ENCODE results near the gene STK17B.

Gene STK17B

DNA sequence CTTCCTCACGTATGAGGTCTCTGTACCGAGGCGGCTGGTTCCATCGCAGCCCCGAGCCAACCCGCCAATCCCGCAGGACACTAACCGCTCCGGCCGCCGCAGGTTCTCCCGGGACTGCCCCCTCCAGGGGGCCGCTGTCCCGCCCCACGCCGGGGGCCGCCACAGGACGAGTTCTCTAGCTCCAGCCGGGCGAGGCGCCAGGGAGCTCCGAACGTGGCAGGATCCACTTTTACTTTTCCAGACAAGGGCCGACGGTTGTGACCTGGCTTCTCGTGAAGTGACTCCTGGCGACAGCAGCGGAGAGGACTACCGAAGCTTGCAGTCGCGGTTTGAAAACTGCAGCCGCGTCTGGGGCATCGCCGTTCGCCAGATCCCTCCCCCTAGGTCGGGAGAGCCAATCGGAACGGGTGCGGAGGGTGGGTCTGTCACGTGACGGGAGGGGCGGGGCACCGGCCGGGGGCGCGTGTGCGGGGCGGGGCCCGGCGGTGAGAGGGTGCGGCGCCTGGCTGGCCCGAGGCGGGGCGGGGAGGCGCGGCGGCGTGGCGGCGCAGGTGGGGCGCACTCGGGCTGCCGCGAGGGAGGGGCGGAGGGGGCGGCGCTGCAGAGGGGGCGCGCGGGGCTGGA lies at the start of gene STK17B:
Gene STK17B, minus strand, starts transcription at position 331 of the 624 bp plus-strand sequence. CDS start 8,195 bp downstream, outside the sequence.
- peak within 1 kb of the TSS; percentile 96 for H3K27ac ChIP-seq
- no peak for TF ChIP-seq Cebpa-rat (IDR thresholded peaks at IDR 0.05)
- H3K4me1 ChIP-seq = peaks cover 46% of the 10 kb centered on the region

DNA sequence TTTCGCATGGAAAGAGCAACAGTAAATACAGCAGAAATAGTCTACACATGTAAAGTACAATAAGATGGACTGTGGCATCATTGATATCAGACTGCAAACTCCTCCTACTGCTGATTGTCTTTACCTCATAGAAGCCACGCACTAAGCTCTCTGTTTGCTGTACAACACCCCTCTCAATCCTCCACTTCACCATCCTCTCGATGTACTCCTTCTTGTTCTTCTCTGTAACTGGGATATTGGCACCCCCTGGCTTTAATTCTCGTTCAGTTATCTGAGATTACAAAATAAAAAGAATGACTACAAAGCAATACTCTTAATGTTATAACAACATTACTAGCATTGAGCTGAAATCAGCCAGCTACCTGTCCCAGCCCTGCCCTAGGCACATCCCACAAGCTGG lies 49.3 kb upstream of the STK17B start:
- Histone ChIP-seq H3K27ac (no peak overlapping the region), H3K36me3 (no peaks in the 10 kb centered on the region), H3K4me1 (peaks cover 24% of the 10 kb centered on the region), H3K9me3 (peaks cover 13% of the 10 kb centered on the region), H3K4me3 (no peak overlapping the region), H4K20me1 (no peaks in the 10 kb centered on the region), H3K4me2 (no peak overlapping the region), H3K9ac (no peak overlapping the region), H3K27me3 (no peaks in the 10 kb centered on the region)
- no peak for TF ChIP-seq Cebpa-rat (IDR thresholded peaks at IDR 0.05)

More for the DNA sequence above, at the start of gene STK17B:
- peak within 1 kb of the TSS; percentile 97 for H3K9ac ChIP-seq
- H3K36me3 ChIP-seq = no peaks in the 10 kb centered on the region
- H4K20me1 ChIP-seq = peaks cover 46% of the 10 kb centered on the region
- H3K27me3 ChIP-seq = no peaks in the 10 kb centered on the region
- H3K4me2 ChIP-seq = peak within 1 kb of the TSS; percentile 95
- peak within 1 kb of the TSS; percentile 98 for H3K4me3 ChIP-seq
- H3K9me3 ChIP-seq = no peaks in the 10 kb centered on the region

DNA sequence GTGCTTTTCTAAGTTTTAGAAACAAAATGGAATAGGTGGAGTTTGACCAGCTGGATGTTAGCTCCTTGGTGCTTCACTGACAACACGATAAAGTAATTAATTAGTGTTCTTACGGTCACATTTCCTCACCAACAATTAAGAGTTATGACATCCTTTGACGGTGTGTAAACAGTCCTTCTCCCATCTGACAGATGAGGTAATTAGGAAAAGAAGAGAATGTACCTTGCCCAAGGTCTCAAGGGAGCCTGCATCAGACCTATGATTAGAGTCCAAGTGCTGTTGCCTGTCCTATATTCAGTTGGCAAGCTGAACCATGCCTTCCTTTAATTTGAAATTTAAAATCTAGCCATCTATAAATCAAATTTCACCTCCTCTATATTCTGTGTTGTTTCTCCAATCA lies 48.3 kb upstream of the STK17B start:
- Histone ChIP-seq H3K4me3 (no peak overlapping the region), H3K4me1 (peaks cover 14% of the 10 kb centered on the region), H3K27ac (no peak overlapping the region), H3K9me3 (peaks cover 13% of the 10 kb centered on the region), H4K20me1 (no peaks in the 10 kb centered on the region), H3K9ac (no peak overlapping the region), H3K27me3 (no peaks in the 10 kb centered on the region), H3K36me3 (no peaks in the 10 kb centered on the region), H3K4me2 (peak overlapping the region; percentile 25)
- no peak for TF ChIP-seq Cebpa-rat (IDR thresholded peaks at IDR 0.05)

DNA sequence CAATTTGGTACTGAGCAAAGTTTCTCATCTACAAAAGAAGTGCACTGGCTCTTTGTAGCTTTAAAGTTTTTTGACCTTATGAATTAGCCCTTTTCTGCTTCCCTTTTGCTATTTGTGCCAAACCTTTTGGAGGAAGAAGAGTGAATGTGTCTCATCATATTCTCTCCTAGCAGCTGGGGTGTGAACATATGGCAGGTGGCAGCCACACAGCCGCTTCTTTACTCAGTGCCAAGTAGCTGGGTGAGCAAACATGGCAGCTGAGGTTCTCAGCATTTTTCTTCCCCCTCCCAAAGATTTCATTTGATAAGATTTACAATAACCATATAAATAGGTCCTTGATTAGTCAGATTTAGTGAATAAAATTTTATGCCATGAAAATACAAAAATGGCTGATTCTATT lies 46.7 kb upstream of the STK17B start:
- Histone ChIP-seq H3K4me1 (peaks cover 12% of the 10 kb centered on the region), H3K9ac (no peak overlapping the region), H3K27ac (no peak overlapping the region), H3K9me3 (peaks cover 13% of the 10 kb centered on the region), H3K27me3 (no peaks in the 10 kb centered on the region), H4K20me1 (no peaks in the 10 kb centered on the region), H3K4me2 (no peak overlapping the region), H3K36me3 (no peaks in the 10 kb centered on the region), H3K4me3 (no peak overlapping the region)
- TF ChIP-seq Cebpa-rat (IDR thresholded peaks at IDR 0.05) = no peak

DNA sequence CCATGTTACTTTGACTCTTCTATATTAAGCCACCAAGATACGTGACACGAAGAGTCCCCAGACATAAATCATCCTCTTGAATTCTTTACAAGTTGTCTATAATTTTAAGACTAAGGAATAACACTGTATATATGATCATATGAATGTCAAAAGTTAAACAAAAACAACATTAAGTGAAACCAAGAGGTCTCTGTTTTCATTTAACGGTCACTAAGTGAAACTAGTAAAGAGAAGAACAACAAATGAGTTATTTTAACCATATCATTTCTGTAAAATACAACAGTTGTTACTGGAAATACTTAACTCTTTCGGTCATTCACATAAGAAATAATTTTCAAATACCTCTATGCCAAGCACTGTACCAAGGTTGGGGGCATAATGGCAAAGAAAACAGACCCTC lies 45.7 kb upstream of the STK17B start:
- Histone ChIP-seq H3K4me1 (peaks cover 15% of the 10 kb centered on the region), H3K9ac (no peak overlapping the region), H3K36me3 (no peaks in the 10 kb centered on the region), H3K27me3 (no peaks in the 10 kb centered on the region), H3K4me2 (no peak overlapping the region), H3K9me3 (peaks cover 9% of the 10 kb centered on the region), H3K4me3 (no peak overlapping the region), H4K20me1 (no peaks in the 10 kb centered on the region), H3K27ac (no peak overlapping the region)
- TF ChIP-seq Cebpa-rat (IDR thresholded peaks at IDR 0.05) = no peak

DNA sequence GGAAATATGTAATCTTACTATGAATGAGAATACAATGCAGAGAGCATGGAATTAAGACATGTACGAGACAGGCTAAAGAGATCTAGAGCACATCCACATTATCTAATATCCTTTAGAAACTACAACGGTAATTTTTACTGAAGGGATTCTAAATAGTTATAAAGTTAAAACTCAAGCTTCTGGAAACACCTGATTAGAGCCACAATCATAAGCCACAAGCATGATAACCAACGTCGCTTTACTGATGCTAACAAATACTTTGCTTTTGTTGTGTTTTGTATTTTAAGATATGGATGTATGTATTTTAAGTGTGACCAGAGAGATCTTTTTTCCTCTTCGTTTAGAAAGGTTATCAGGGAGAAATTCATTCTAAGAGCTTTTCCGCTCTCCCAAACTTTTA lies 44.0 kb upstream of the STK17B start:
- Histone ChIP-seq H3K36me3 (no peaks in the 10 kb centered on the region), H3K27me3 (no peaks in the 10 kb centered on the region), H3K9ac (no peak overlapping the region), H3K4me2 (no peak overlapping the region), H3K4me3 (no peak overlapping the region), H3K4me1 (peaks cover 30% of the 10 kb centered on the region), H4K20me1 (no peaks in the 10 kb centered on the region), H3K27ac (no peak overlapping the region), H3K9me3 (no peaks in the 10 kb centered on the region)
- TF ChIP-seq Cebpa-rat (IDR thresholded peaks at IDR 0.05) = no peak

DNA sequence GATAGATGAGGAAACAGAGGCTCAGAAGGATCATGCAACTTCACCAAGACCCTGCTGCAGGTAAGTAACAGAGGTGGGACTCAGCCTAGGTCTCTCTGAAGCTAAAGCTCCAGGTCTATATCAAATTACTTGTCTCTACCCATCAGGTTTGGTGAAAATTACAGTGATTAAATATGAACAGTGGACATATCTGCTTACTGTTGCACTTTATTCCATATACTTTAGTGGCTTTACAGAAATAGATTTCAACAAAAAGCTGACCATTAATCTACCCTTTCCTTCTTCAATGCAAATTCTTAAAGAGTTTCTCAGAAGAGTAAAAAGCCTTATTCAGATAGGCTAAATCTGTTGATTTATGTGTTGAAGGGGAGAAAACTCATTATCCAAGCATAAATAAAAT lies 42.8 kb upstream of the STK17B start:
- no peaks in the 10 kb centered on the region for H3K27me3 ChIP-seq
- H3K27ac ChIP-seq = no peak overlapping the region
- H4K20me1 ChIP-seq = no peaks in the 10 kb centered on the region
- no peaks in the 10 kb centered on the region for H3K9me3 ChIP-seq
- no peaks in the 10 kb centered on the region for H3K36me3 ChIP-seq
- no peak overlapping the region for H3K9ac ChIP-seq
- TF ChIP-seq Cebpa-rat (IDR thresholded peaks at IDR 0.05) = no peak
- H3K4me1 ChIP-seq = peaks cover 27% of the 10 kb centered on the region
- H3K4me3 ChIP-seq = no peak overlapping the region
- H3K4me2 ChIP-seq = no peak overlapping the region

DNA sequence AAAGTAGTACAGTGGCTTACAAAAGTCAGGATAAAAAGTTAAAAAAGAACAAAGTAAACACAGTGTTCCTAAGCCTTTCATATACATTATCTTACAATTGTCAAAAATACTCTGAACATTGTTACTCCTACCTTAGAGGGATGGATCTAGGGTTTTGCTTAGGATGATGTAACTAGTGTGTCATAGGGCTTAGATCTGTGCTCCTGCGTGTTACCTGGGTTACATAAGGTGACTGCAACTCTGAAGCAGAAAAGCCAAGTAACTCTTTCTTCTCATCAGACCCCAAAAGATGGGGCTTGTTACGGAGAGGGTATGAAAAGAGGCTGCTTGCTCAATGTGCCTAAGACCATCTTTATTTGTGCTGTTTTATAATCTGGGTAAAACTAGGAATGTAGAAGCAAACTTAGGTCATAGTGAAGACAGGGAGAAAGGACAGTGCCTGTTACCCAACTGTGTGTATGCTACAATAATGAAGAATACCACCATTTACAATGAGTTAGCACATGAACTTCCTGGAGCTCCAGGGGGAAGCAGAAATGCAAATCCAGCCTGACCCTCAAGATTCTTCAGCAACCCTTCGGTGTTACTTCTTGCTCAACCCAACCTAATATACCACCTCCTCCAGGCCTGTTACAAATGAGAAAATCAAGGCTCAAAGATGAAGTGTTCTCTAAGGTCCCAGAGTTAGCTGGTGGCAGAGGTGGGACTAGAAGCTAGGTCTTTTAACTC lies 42.0 kb upstream of the STK17B start:
- no peaks in the 10 kb centered on the region for H3K36me3 ChIP-seq
- H3K4me2 ChIP-seq = no peak overlapping the region
- H3K9me3 ChIP-seq = no peaks in the 10 kb centered on the region
- H3K4me1 ChIP-seq = peaks cover 33% of the 10 kb centered on the region
- H3K27ac ChIP-seq = no peak overlapping the region
- no peaks in the 10 kb centered on the region for H3K27me3 ChIP-seq
- no peaks in the 10 kb centered on the region for H4K20me1 ChIP-seq
- no peak overlapping the region for H3K9ac ChIP-seq
- no peak for TF ChIP-seq Cebpa-rat (IDR thresholded peaks at IDR 0.05)
- no peak overlapping the region for H3K4me3 ChIP-seq

DNA sequence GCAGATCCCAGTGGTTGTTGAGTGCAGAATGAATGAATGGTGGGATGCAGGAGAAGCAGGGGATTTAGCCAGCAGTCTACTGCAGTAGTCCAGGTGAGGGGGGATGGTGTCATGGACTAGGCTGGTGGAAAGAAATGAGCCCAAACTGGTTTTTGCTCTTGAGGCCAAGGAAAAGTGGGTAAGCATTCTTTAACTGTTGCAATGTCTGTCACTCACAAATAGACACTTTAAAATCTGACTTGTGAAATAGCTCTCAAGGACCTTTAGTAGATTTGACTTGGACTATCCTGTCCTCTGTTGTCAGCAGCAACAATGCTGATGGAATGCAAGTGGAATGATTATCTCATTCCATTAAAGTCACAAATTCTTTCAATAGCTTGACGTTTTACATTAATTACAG lies 37.5 kb upstream of the STK17B start:
- Histone ChIP-seq H3K27me3 (no peaks in the 10 kb centered on the region), H3K36me3 (no peaks in the 10 kb centered on the region), H3K9ac (no peak overlapping the region), H3K9me3 (no peaks in the 10 kb centered on the region), H3K4me2 (0 out of 2 replicates have a peak overlapping the region, but pooled peaks have one; percentile 1), H3K27ac (no peak overlapping the region), H3K4me1 (peaks cover 33% of the 10 kb centered on the region), H3K4me3 (no peak overlapping the region), H4K20me1 (no peaks in the 10 kb centered on the region)
- no peak for TF ChIP-seq Cebpa-rat (IDR thresholded peaks at IDR 0.05)

DNA sequence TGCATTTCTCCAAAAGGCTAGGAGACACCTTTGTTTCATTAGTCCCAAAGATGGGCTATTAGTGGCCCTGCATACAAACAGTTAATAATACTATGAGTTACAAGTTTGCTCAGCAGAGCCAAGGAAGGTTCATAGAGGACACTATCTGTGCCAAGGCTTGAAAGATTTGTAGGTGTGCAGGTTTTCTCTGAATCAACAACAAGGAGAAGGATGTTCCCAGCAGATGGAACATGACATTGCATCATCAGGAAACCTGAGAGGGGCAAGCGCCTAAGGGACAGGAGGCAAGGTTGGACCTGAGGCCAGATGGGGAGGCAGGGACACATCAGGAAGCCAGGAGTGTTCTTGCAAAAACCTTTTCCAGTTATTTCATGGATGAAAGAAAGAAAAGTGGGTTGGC lies 35.4 kb upstream of the STK17B start:
- no peak for TF ChIP-seq Cebpa-rat (IDR thresholded peaks at IDR 0.05)
- H3K27me3 ChIP-seq = no peaks in the 10 kb centered on the region
- H3K4me1 ChIP-seq = peaks cover 27% of the 10 kb centered on the region
- no peak overlapping the region for H3K27ac ChIP-seq
- H3K4me3 ChIP-seq = no peak overlapping the region
- H3K4me2 ChIP-seq = no peak overlapping the region
- H4K20me1 ChIP-seq = no peaks in the 10 kb centered on the region
- no peaks in the 10 kb centered on the region for H3K36me3 ChIP-seq
- H3K9me3 ChIP-seq = no peaks in the 10 kb centered on the region
- H3K9ac ChIP-seq = no peak overlapping the region
